ENCODE results near the gene METTL24. TPM values are rescaled to one million over a fixed set of nuclear protein-coding genes. Genes with fewer than 3 reads are reported as not detected.
A peak's percentile ranks its signal among the peaks of the same experiment; 100 is the strongest.

METTL24 gene
- total RNA-seq, 1 donor from 2014 or later = 28.1 TPM

DNA sequence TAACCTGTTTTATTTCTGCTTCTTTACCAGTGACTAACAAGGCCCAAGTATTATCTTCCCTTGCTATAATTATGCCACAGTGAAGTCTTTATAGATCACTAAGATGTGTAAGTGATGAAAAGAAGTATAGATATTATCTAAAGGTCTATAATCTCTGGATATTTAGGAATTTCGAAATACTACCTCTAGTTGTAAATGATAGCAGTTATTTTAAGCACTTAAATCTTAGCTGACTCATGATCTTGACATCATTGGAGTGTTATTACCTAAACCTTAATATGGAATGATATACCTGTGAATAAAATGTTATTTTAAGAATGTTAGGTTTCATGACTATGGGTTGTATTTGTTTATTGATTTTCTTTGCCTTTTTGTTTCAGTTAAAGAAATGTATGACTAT is 146.4 kb downstream of the METTL24 start:
- Mint-ChIP-seq H3K4me1 (peaks cover 4% of the 10 kb centered on the region), H3K9me3 (no peaks in the 10 kb centered on the region), H3K27me3 (ENCODE audit: low read depth) (no peaks in the 10 kb centered on the region), H3K27ac (no peak overlapping the region), H3K36me3 (peaks cover 41% of the 10 kb centered on the region), H3K4me3 (no peak overlapping the region)
- no peak for DNase-seq (ENCODE audit: low spot score in 2 of 2, unreplicated experiment in 2 of 2)
- TF ChIP-seq, protein P1, sequence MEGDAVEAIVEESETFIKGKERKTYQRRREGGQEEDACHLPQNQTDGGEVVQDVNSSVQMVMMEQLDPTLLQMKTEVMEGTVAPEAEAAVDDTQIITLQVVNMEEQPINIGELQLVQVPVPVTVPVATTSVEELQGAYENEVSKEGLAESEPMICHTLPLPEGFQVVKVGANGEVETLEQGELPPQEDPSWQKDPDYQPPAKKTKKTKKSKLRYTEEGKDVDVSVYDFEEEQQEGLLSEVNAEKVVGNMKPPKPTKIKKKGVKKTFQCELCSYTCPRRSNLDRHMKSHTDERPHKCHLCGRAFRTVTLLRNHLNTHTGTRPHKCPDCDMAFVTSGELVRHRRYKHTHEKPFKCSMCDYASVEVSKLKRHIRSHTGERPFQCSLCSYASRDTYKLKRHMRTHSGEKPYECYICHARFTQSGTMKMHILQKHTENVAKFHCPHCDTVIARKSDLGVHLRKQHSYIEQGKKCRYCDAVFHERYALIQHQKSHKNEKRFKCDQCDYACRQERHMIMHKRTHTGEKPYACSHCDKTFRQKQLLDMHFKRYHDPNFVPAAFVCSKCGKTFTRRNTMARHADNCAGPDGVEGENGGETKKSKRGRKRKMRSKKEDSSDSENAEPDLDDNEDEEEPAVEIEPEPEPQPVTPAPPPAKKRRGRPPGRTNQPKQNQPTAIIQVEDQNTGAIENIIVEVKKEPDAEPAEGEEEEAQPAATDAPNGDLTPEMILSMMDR (IDR thresholded peaks at IDR 0.05; ENCODE audit: unreplicated experiment) = no peak

DNA sequence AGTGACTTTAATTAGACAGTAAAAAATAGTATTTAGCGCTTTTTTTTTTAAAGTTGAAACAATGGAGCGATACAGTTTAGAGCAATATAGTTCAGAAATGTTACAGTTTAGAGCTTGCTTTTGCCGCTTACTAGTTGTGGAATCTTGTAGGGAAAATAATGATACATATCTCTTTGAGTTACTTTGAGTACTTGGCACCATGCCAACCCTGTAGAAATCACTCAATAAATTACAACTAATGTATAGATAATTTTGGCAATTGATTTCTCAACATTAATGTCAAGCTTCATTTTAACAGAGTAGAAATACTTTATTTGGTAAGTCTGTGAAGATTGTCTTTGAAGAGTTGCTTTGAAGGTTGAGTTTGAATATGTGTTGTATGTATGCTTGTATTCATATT is 150.5 kb downstream of the METTL24 start:
- DNase-seq (ENCODE audit: low spot score in 2 of 2, unreplicated experiment in 2 of 2) = no peak
- TF ChIP-seq, protein P1 (IDR thresholded peaks at IDR 0.05; ENCODE audit: unreplicated experiment) = no peak
- no peak overlapping the region for H3K4me3 Mint-ChIP-seq
- H3K9me3 Mint-ChIP-seq = no peaks in the 10 kb centered on the region
- H3K27ac Mint-ChIP-seq = no peak overlapping the region
- peaks cover 19% of the 10 kb centered on the region for H3K36me3 Mint-ChIP-seq
- H3K4me1 Mint-ChIP-seq = peaks cover 4% of the 10 kb centered on the region
- no peaks in the 10 kb centered on the region for H3K27me3 Mint-ChIP-seq (ENCODE audit: low read depth)

DNA sequence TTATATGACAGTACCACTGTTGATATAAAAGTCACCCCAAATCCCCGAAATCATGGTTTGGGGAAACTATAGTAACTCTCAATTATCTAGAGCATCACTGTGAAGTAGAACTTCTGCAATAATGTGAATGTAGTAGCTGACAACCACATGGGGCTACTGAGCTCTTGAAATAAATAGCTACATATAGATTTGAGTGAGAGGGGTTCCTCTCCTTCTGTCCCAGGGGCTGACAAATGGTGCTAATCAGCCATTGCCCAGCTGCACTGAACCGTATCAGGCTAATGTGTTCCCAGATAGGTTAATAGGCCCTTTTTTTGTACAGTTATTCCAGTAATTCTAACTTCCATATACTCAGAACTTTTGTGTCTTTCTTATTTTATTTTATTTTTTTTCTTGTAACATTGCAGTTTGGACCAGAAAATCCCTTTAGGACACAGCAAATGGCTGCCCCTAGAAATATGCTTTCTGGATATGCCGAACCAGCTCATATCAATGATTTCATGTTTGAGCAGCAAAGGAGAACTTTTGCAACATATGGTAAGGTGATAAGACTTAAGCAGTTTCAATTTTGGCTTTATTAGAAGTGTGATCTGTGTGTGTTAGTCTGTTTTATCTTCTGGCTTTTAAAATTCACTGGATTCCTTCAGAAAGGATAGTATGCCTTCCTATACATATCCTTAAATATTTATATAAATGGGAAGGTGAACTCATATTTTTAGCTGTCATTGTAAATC is 156.8 kb downstream of the METTL24 start:
- no peak overlapping the region for H3K4me3 Mint-ChIP-seq

DNA sequence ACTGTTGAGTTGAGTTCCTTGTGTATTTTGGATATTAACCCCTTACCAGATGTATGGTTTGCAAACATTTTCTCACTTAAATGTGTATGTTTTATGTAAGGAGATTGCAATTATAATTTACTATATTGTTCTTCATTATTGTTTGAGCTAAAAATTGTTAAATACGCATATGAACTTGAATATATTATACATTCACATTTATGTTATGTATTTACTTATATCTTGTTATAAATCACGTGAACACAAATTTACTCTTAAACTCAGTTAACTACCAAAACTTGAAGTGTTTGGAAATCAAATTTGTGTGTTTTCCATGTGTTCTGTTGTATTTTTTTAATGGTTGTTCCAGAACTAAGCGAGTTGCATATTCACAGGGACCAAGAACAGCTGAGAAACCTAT is 159.6 kb downstream of the METTL24 start:
- Mint-ChIP-seq H3K9me3 (peaks cover 3% of the 10 kb centered on the region), H3K4me1 (peaks cover 21% of the 10 kb centered on the region), H3K27me3 (ENCODE audit: low read depth) (no peaks in the 10 kb centered on the region), H3K36me3 (peaks cover 22% of the 10 kb centered on the region), H3K4me3 (no peak overlapping the region), H3K27ac (no peak overlapping the region)
- TF ChIP-seq, protein P1 (IDR thresholded peaks at IDR 0.05; ENCODE audit: unreplicated experiment) = no peak
- DNase-seq (ENCODE audit: low spot score in 2 of 2, unreplicated experiment in 2 of 2) = no peak

More for the DNA sequence above, 156.8 kb downstream of the METTL24 start:
- peak overlapping the region; percentile 21 for H3K27ac Mint-ChIP-seq
- TF ChIP-seq, protein P1 (IDR thresholded peaks at IDR 0.05; ENCODE audit: unreplicated experiment) = no peak
- H3K27me3 Mint-ChIP-seq (ENCODE audit: low read depth) = no peaks in the 10 kb centered on the region
- H3K9me3 Mint-ChIP-seq = peaks cover 3% of the 10 kb centered on the region
- H3K4me1 Mint-ChIP-seq = peaks cover 21% of the 10 kb centered on the region
- H3K36me3 Mint-ChIP-seq = peaks cover 13% of the 10 kb centered on the region
- no peak for DNase-seq (ENCODE audit: low spot score in 2 of 2, unreplicated experiment in 2 of 2)

DNA sequence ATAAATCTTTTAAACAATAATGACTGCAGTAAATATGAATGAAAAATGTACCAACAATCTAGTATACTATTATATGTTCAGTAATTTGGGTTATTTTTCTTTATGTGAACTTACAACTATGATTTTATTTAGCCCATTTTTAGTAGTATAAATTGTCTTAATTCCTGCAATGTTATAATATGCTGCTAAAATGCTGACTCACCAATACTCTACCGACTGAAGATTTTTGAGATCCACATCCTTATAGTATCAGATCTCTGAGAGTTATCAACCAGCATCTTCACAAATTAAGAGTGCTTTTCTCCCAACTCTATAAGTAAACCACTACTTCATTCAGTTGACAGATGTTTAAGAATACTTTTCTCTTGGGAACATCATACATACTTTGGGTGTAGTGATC is 161.3 kb downstream of the METTL24 start:
- Mint-ChIP-seq H3K27me3 (ENCODE audit: low read depth) (no peaks in the 10 kb centered on the region), H3K36me3 (peaks cover 25% of the 10 kb centered on the region), H3K9me3 (peaks cover 3% of the 10 kb centered on the region), H3K27ac (no peak overlapping the region), H3K4me1 (peaks cover 19% of the 10 kb centered on the region), H3K4me3 (no peak overlapping the region)
- no peak for DNase-seq (ENCODE audit: low spot score in 2 of 2, unreplicated experiment in 2 of 2)
- TF ChIP-seq, protein P1 (IDR thresholded peaks at IDR 0.05; ENCODE audit: unreplicated experiment) = no peak

Measured in mesothelial cell of epicardium (in vitro differentiated cells).